Breast epithelium (tissue), 3 donors: ENCODE measurements around the gene SNAPC4.

Source experiments
- CTCF ChIP-seq, 3 donors: fragments of 450-650 bp; IDR thresholded peaks; one replicate each; pipeline ENCODE4 v1.5.1; 2016 to 2017; ENCODE audit warnings: antibody characterized with exemption in 3 of 3, mild to moderate bottlenecking in 3 of 3, moderate library complexity in 3 of 3
- POLR2A ChIP-seq: fragments of 450-650 bp; IDR thresholded peaks from one replicate; pipeline ENCODE4 v1.6.1; 2016; ENCODE audit warnings: antibody characterized with exemption, mild to moderate bottlenecking, moderate library complexity
- POLR2AphosphoS5 ChIP-seq, 3 donors: sonication (generic); formaldehyde crosslinking; IDR thresholded peaks; one replicate each; pipeline ENCODE4 v1.6.1; 2017; ENCODE audit warnings: antibody characterized with exemption in 3 of 3

- TF ChIP-seq CTCF (IDR thresholded peaks at IDR 0.05), result no peak
- TF ChIP-seq POLR2A, result no peak
- TF ChIP-seq POLR2AphosphoS5 (IDR thresholded peaks at IDR 0.05), result no peak
Measured at GRCh38 chr9:136353757-136354488, 46.0 kb downstream of the SNAPC4 start.
